Breast epithelium (tissue), 3 donors: Measurements from ENCODE around the gene VPS26C.

Experiments
- CTCF ChIP-seq, 3 donors: fragments of 450-650 bp; IDR thresholded peaks; one replicate each; pipeline ENCODE4 v1.5.1; 2016 to 2017; ENCODE audit warnings: antibody characterized with exemption in 3 of 3, mild to moderate bottlenecking in 3 of 3, moderate library complexity in 3 of 3
- POLR2A ChIP-seq: fragments of 450-650 bp; IDR thresholded peaks from one replicate; pipeline ENCODE4 v1.6.1; 2016; ENCODE audit warnings: antibody characterized with exemption, mild to moderate bottlenecking, moderate library complexity
- POLR2AphosphoS5 ChIP-seq, 3 donors: sonication (generic); formaldehyde crosslinking; IDR thresholded peaks; one replicate each; pipeline ENCODE4 v1.6.1; 2017; ENCODE audit warnings: antibody characterized with exemption in 3 of 3

GRCh38 chr21:37230632-37231248 is 36.4 kb downstream of the VPS26C start:
- TF ChIP-seq CTCF (IDR thresholded peaks at IDR 0.05) = no peak
- no peak for TF ChIP-seq POLR2AphosphoS5 (IDR thresholded peaks at IDR 0.05)
- no peak for TF ChIP-seq POLR2A
